ENCODE results near the gene COA5.

COA5 gene

GRCh38 chr2:98558852-98559530, 49.3 kb downstream of the COA5 start:
- no peak for DNase-seq (ENCODE audit: low read depth)
- TF ChIP-seq CTCF (IDR thresholded peaks at IDR 0.05; ENCODE audit: control insufficient read depth, insufficient read depth, low read depth, low read length, missing control alignments) = no peak
- H3K4me3 ChIP-seq (ENCODE audit: control insufficient read depth, low read depth, low read length) = no peak overlapping the region

GRCh38 chr2:98556344-98557033, 51.8 kb downstream of the COA5 start:
- no peak for DNase-seq (ENCODE audit: low read depth)
- TF ChIP-seq CTCF (IDR thresholded peaks at IDR 0.05; ENCODE audit: control insufficient read depth, insufficient read depth, low read depth, low read length, missing control alignments) = no peak
- no peak overlapping the region for H3K4me3 ChIP-seq (ENCODE audit: control insufficient read depth, low read depth, low read length)

GRCh38 chr2:98555696-98556095, 52.6 kb downstream of the COA5 start:
- DNase-seq (ENCODE audit: low read depth) = no peak
- no peak overlapping the region for H3K4me3 ChIP-seq (ENCODE audit: control insufficient read depth, low read depth, low read length)
- TF ChIP-seq CTCF (IDR thresholded peaks at IDR 0.05; ENCODE audit: control insufficient read depth, insufficient read depth, low read depth, low read length, missing control alignments) = no peak

- H3K4me3 ChIP-seq (ENCODE audit: control insufficient read depth, low read depth, low read length) = no peak overlapping the region
- no peak for DNase-seq (ENCODE audit: low read depth)
- TF ChIP-seq CTCF (IDR thresholded peaks at IDR 0.05; ENCODE audit: control insufficient read depth, insufficient read depth, low read depth, low read length, missing control alignments) = no peak
These were observed 54.0 kb downstream of the COA5 start for GRCh38 chr2:98554116-98554861.

- no peak for TF ChIP-seq CTCF (IDR thresholded peaks at IDR 0.05; ENCODE audit: control insufficient read depth, insufficient read depth, low read depth, low read length, missing control alignments)
- no peak overlapping the region for H3K4me3 ChIP-seq (ENCODE audit: control insufficient read depth, low read depth, low read length)
- no peak for DNase-seq (ENCODE audit: low read depth)
These were observed 55.7 kb downstream of the COA5 start for GRCh38 chr2:98552499-98553179.

GRCh38 chr2:98551316-98551715, 57.0 kb downstream of the COA5 start:
- no peak for TF ChIP-seq CTCF (IDR thresholded peaks at IDR 0.05; ENCODE audit: control insufficient read depth, insufficient read depth, low read depth, low read length, missing control alignments)
- H3K4me3 ChIP-seq (ENCODE audit: control insufficient read depth, low read depth, low read length) = no peak overlapping the region
- no peak for DNase-seq (ENCODE audit: low read depth)
